Lower leg skin (tissue), 4 donors: ENCODE results near the gene HEPHL1. TPM values are rescaled to one million over a fixed set of nuclear protein-coding genes. Genes with fewer than 3 reads are reported as not detected.
A peak's percentile ranks its signal among the peaks of the same experiment; 100 is the strongest.

Experiments
- DNase-seq, 2 donors: peaks; one replicate each; pipeline ENCODE4 v3.0.0-alpha.2; 2019; ENCODE audit warnings: low spot score in 2 of 2
- H3K4me3 ChIP-seq: fragments of 200-600 bp; sonication (generic); 2 replicates; pipeline ENCODE4 v1.5.1; 2017; ENCODE audit warnings: mild to moderate bottlenecking, low read depth; ENCODE audit not compliant: poor library complexity, severe bottlenecking
- CTCF ChIP-seq, 3 donors: fragments of 450-650 bp; IDR thresholded peaks; one replicate each; pipeline ENCODE4 v1.5.1; 2016; ENCODE audit warnings: antibody characterized with exemption in 3 of 3, mild to moderate bottlenecking in 3 of 3, moderate library complexity in 2 of 3
- POLR2A ChIP-seq, 2 donors: fragments of 450-650 bp; IDR thresholded peaks; one replicate each; pipeline ENCODE4 v1.6.1; 2016 to 2017; ENCODE audit warnings: antibody characterized with exemption in 2 of 2, mild to moderate bottlenecking in 1 of 2, moderate library complexity in 1 of 2
- WGBS, 2 donors: methylation state at CpG; one replicate each; pipeline ENCODE4 v1.1.5; 2018; 5-methylcytosine and 5-hydroxymethylcytosine counted together
- intact Hi-C: fragments of 100-400 bp; cut with DNase I; formaldehyde crosslinking; loops from one replicate; pipeline ENCODE4 v1.15.0; 2023; ENCODE audit warnings: low total_unique reads
- total RNA-seq, 4 donors: library from RNA; depleted of rRNA; stranded (reverse); fragments of >200 nt; gene quantifications; one replicate each; pipeline ENCODE4 v1.1.0, GENCODE V29; 2016

Gene HEPHL1
- total RNA-seq, 4 donors from 2014 or later = 0.04 to 6.6 (median 0.93) TPM

GRCh38 chr11:94128291-94128745, 107.2 kb downstream of the HEPHL1 start:
- 0% methylated on average over 23 of the region's 23 CpGs for WGBS, 2 donors
- H3K4me3 ChIP-seq = peak overlapping the region; percentile 88
- DNase-seq = peak; percentile 33 to 87
- intact Hi-C loops = no loop called here
- TF ChIP-seq POLR2A (IDR thresholded peaks at IDR 0.05) = no peak
- TF ChIP-seq CTCF (IDR thresholded peaks at IDR 0.05) = no peak

DNA sequence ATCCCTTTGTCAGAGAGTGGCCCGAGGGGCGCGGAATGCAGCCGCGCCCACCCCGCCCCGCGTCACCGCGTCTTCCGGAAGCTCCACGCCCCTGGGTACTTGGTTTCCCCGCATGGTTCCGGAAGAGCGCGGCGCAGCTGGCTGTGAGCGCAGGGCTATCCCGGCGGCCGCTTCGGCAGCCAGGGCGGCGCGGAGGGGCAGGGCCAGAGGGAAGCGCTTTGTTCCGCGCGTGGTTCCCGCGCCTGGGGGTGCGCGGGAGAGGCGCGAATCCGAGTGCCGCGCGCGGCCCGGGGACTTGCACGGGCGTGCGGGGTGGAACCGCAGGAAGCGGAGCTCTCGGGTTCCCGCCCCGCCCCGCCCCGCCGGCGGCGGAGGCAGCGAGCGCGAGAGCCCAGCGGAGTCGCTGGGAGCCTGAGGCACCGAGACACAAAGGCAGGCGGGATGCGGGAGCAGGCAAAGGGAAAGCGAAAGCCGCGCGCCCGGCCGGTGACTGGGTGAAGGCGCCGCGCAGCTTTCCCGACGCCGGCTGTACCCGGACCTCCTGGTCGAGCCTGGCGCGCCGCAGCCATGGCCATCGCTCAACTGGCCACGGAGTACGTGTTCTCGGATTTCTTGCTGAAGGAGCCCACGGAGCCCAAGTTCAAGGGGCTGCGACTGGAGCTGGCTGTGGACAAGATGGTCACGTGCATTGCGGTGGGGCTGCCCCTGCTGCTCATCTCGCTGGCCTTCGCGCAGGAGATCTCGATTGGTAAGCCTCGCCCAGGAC, 107.8 kb downstream of the HEPHL1 start, which contains the start of gene PANX1:
Gene PANX1 (plus strand): TSS at position 96 of the 766 bp plus-strand sequence. CDS start 472 bp downstream, at position 568.
- H3K4me3 ChIP-seq = peak within 1 kb of the TSS; percentile 88
- intact Hi-C loops = no loop called here
- TF ChIP-seq POLR2A (IDR thresholded peaks at IDR 0.05) (no peak), CTCF (IDR thresholded peaks at IDR 0.05) (no peak)
- DNase-seq = peak; percentile 53 to 95
- WGBS, 2 donors = 0% methylated on average over 20 to 45 of the region's 92 CpGs

GRCh38 chr11:94129512-94130297, 108.6 kb downstream of the HEPHL1 start:
- peak overlapping the region; percentile 88 for H3K4me3 ChIP-seq
- DNase-seq = peak in 1 of 2 donors; percentile 56
- TF ChIP-seq CTCF (IDR thresholded peaks at IDR 0.05) (no peak), POLR2A (IDR thresholded peaks at IDR 0.05) (no peak)
- 7 to 8% methylated on average over 18 to 20 of the region's 20 CpGs for WGBS, 2 donors
- intact Hi-C loops = no loop called here

- no peak for TF ChIP-seq POLR2A (IDR thresholded peaks at IDR 0.05)
- TF ChIP-seq CTCF (IDR thresholded peaks at IDR 0.05) = no peak
- DNase-seq = peak; percentile 43 to 87
- intact Hi-C loops = no loop called here
- no peak overlapping the region for H3K4me3 ChIP-seq
- 21 to 27% methylated on average over 7 of the region's 7 CpGs for WGBS, 2 donors
These were observed 109.3 kb downstream of the HEPHL1 start for GRCh38 chr11:94130298-94131046.

DNA sequence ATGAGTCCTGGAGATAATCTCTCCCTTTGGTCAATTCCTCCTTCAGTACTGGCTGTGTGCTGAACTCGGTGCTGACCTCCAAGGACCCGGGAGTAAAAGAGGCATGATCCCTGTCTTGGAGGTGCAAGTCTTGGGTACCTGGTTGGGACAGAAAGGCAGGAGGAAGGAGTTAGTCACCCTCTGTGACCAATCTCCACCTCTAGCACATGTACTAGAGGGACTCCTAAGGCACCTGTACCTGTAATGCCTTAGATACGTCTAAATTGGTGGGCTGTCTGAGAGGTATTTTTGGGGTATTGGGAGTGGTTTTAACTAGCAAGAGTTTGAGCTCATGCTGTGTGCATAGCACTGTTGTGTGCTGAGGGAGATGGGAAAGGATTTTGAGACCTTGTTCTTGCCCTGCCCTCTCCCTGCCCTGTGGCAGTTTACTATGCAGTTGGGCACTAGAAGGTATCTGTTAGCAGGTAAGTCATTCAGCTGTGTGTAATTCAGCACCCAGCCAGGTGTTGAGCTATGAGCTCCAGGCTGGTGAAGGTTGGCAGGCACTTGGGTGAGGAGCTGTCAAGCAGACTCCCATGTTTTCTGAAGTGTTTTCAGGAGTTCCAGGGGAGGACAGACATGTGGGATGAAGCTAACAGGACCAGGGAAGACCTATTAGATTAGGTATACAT, 110.0 kb downstream of the HEPHL1 start:
- DNase-seq = no peak
- no peak for TF ChIP-seq CTCF (IDR thresholded peaks at IDR 0.05)
- no peak for TF ChIP-seq POLR2A (IDR thresholded peaks at IDR 0.05)
- H3K4me3 ChIP-seq = no peak overlapping the region
- intact Hi-C loops = no loop called here
- WGBS, 2 donors = 29 to 31% methylated on average over 3 of the region's 3 CpGs
